Loucy (cell line): ENCODE data around the gene CLEC18B.
"Not testable (repeated sequence)": the region's sequence is repeated elsewhere in the genome, so short reads cannot be mapped to it uniquely, and the experiment has no call there.

Experiments
- H2AFZ ChIP-seq: fragments of 200-600 bp; sonication (generic); 2 replicates; pipeline ENCODE4 v1.6.0; 2016; ENCODE audit warnings: antibody characterized with exemption, mild to moderate bottlenecking, low read length, moderate library complexity
- H3F3A ChIP-seq: fragments of 200-600 bp; 2 replicates; pipeline ENCODE4 v1.6.0; 2016; ENCODE audit warnings: antibody characterized with exemption, low read depth, mild to moderate bottlenecking
- H3K27me3 ChIP-seq: fragments of 200-600 bp; sonication (generic); 2 replicates; pipeline ENCODE4 v1.6.1; 2014; ENCODE audit warnings: low read length, mild to moderate bottlenecking; ENCODE audit not compliant: insufficient read depth, poor library complexity, severe bottlenecking
- H3K36me3 ChIP-seq: fragments of 200-600 bp; sonication (generic); 2 replicates; pipeline ENCODE4 v1.6.1; 2016; ENCODE audit warnings: low read length; ENCODE audit not compliant: insufficient read depth
- H3K4me1 ChIP-seq: fragments of 200-600 bp; sonication (generic); 2 replicates; pipeline ENCODE4 v1.5.1; 2014; ENCODE audit warnings: low read length, mild to moderate bottlenecking; ENCODE audit not compliant: insufficient read depth, poor library complexity, severe bottlenecking
- H3K4me2 ChIP-seq: fragments of 200-600 bp; sonication (generic); 2 replicates; pipeline ENCODE4 v1.6.0; 2014; ENCODE audit warnings: antibody characterized with exemption, low read length, low read depth, mild to moderate bottlenecking; ENCODE audit not compliant: poor library complexity, severe bottlenecking
- H3K4me3 ChIP-seq: fragments of 200-600 bp; sonication (generic); 2 replicates; pipeline ENCODE4 v1.5.1; 2014; ENCODE audit warnings: low read length, mild to moderate bottlenecking, mixed read lengths; ENCODE audit not compliant: poor library complexity, severe bottlenecking
- H3K79me2 ChIP-seq: fragments of 200-600 bp; sonication (generic); 2 replicates; pipeline ENCODE4 v1.6.1; 2014; ENCODE audit warnings: low read length; ENCODE audit not compliant: insufficient read depth
- H3K9ac ChIP-seq: fragments of 200-600 bp; sonication (generic); 2 replicates; pipeline ENCODE4 v1.6.0; 2014; ENCODE audit warnings: mild to moderate bottlenecking, low read depth, low read length, moderate library complexity; ENCODE audit not compliant: poor library complexity, severe bottlenecking
- H3K9me2 ChIP-seq: fragments of 200-600 bp; sonication (generic); replicated peaks from 2 replicates; pipeline ENCODE4 v1.6.1; 2016; ENCODE audit warnings: low read depth, low read length, mixed read lengths
- H3K9me3 ChIP-seq: fragments of 200-600 bp; sonication (generic); 2 replicates; pipeline ENCODE4 v1.6.1; 2014; ENCODE audit warnings: mild to moderate bottlenecking, antibody characterized with exemption, low read length, low read depth; ENCODE audit not compliant: insufficient read depth
- H4K20me1 ChIP-seq: fragments of 200-600 bp; sonication (generic); 2 replicates; pipeline ENCODE4 v1.6.0; 2014; ENCODE audit warnings: antibody characterized with exemption, low read length, mild to moderate bottlenecking; ENCODE audit not compliant: insufficient read depth, poor library complexity, severe bottlenecking
- EZH2phosphoT487 ChIP-seq: fragments of 200-600 bp; IDR thresholded peaks from 2 replicates; pipeline ENCODE4 v1.6.1; 2018; ENCODE audit warnings: antibody characterized with exemption, mild to moderate bottlenecking, moderate library complexity, borderline replicate concordance
- TF ChIP-seq, protein P1 (sequence below): fragments of 200-600 bp; sonication (generic); conservative IDR thresholded peaks from 2 replicates; pipeline ENCODE4 v1.5.1; 2014; ENCODE audit warnings: mild to moderate bottlenecking, antibody characterized with exemption, low read length

CLEC18B gene

DNA sequence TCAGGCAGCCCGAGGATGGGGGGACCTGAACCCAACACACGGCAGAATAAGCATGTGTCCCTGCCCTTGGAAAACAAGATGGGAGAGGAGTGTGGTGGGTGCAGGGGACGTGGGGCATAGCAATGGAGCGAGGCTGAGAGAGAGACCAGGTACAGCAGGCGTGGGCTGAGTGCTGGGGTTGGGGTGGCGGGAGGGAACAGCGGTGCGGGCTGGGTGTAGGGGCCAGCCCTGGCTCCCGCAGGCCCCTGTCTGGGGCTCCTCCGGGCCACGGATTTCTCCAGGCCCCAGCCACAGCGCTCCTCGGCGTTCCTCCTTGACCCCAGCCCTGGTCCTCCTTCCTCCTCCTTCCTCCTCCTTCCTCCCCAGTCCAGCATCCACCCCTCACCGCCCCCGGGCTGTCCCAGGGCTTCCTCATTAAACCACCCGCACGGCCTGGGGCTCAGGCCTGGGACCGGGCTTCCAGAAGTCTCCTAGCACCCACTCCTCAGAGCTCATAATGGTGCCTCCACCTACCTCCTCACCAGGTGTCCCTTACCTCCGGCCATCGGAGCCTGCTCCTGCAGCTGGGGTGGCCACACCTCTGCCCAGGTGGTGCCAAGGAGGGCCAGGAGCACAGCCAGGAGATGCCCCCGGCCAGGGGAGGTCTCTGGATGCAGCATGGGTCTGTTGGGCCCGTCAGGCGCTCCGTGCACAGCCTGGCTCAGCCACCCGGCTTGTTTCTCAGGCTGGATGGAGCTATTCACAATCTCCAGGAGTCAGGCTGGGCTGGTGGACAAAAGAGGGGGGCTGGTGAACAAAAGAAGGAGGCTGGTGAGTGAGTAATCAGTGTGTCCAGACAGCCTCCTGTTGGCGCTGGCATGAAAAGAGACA lies at the start of gene CLEC18B:
Gene CLEC18B, minus strand, starts transcription at position 867 of the 870 bp plus-strand sequence. Its CDS starts 208 bp downstream, at position 659.
- not testable (repeated sequence) for H3K9me3 ChIP-seq, H3K4me3 ChIP-seq, H3F3A ChIP-seq, H3K36me3 ChIP-seq, H3K79me2 ChIP-seq, H3K9ac ChIP-seq, H2AFZ ChIP-seq, H3K4me1 ChIP-seq, H3K4me2 ChIP-seq, H3K9me2 ChIP-seq, H3K27me3 ChIP-seq, H4K20me1 ChIP-seq

DNA sequence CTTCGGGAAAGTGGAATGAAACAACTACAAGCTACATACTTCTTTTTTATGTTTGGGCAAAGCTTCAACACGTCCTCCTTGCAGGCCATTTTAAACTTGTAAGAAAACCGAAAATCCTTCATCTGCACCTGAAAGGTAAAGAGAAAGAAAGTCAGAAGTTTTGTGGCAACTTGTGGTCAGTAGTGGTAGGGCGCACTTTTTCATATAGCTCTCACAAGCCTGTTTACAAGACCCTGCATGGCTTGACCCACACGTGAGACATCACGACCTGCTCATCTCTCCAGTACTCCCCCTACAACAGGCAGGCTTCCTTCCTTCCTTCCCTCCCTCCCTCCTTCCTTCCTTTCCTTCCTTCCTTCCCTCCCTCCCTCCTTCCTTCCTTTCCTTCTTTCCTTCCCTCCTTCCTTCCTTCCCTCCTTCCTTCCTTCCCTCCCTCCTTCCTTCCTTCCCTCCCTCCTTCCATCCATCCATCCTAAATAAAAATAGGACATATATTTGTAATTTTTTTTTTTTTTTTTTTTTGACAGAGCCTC lies 48.7 kb upstream of the CLEC18B start:
- Histone ChIP-seq H3K9me2 (no peaks in the 10 kb centered on the region), H3F3A (no peaks in the 10 kb centered on the region), H3K27me3 (no peaks in the 10 kb centered on the region), H4K20me1 (no peaks in the 10 kb centered on the region), H3K79me2 (no peaks in the 10 kb centered on the region), H3K4me3 (no peak overlapping the region), H3K4me2 (no peak overlapping the region), H2AFZ (no peak overlapping the region), H3K9ac (no peak overlapping the region), H3K36me3 (peaks cover 88% of the 10 kb centered on the region), H3K9me3 (no peaks in the 10 kb centered on the region), H3K4me1 (no peaks in the 10 kb centered on the region)
- TF ChIP-seq, protein P1, sequence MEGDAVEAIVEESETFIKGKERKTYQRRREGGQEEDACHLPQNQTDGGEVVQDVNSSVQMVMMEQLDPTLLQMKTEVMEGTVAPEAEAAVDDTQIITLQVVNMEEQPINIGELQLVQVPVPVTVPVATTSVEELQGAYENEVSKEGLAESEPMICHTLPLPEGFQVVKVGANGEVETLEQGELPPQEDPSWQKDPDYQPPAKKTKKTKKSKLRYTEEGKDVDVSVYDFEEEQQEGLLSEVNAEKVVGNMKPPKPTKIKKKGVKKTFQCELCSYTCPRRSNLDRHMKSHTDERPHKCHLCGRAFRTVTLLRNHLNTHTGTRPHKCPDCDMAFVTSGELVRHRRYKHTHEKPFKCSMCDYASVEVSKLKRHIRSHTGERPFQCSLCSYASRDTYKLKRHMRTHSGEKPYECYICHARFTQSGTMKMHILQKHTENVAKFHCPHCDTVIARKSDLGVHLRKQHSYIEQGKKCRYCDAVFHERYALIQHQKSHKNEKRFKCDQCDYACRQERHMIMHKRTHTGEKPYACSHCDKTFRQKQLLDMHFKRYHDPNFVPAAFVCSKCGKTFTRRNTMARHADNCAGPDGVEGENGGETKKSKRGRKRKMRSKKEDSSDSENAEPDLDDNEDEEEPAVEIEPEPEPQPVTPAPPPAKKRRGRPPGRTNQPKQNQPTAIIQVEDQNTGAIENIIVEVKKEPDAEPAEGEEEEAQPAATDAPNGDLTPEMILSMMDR = no peak
- no peak for TF ChIP-seq EZH2phosphoT487

DNA sequence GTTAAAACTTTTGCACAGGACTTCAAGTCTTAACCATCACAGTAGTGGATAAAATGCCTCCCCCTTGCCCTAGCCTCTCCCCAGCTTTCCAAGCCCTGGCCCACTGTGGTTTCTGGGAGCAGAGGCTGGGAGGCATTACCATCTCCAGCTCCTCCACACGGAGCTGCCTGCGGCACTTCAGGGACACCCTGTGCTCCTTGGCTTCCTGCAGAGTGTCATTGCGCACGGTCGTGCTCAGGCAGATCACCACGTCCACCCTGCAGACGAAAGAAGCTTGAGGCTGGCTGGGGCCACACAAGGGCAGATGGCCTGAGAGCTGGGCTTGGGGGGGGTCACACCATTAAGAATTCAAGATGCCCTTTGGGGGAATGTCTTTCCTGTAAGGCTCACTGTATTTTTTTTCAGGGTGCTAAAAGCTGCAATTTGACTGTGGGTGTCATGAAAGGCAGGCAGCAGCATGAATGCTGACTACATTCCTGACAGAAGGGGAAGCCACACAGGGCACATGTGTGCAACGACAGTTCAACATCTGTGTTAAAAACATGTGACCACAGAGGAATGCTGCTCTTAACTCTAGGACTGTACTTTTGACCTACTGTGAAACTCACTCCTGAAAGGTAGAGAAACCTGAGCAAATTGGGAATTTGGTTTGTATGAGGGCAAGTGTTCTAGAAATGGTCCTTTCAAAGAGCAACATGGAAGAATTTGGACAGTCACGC lies 47.7 kb upstream of the CLEC18B start:
- Histone ChIP-seq H3K36me3 (peaks cover 86% of the 10 kb centered on the region), H3K4me1 (no peaks in the 10 kb centered on the region), H3K9ac (no peak overlapping the region), H4K20me1 (no peaks in the 10 kb centered on the region), H3K4me2 (no peak overlapping the region), H3F3A (no peaks in the 10 kb centered on the region), H3K9me3 (no peaks in the 10 kb centered on the region), H2AFZ (no peak overlapping the region), H3K27me3 (no peaks in the 10 kb centered on the region), H3K79me2 (no peaks in the 10 kb centered on the region), H3K9me2 (no peaks in the 10 kb centered on the region), H3K4me3 (no peak overlapping the region)
- TF ChIP-seq, protein P1 = no peak
- no peak for TF ChIP-seq EZH2phosphoT487
